ENCODE results near the gene APBB2. TPM values are rescaled to one million over a fixed set of nuclear protein-coding genes. Genes with fewer than 3 reads are reported as not detected.

APBB2 gene
- total and polyA plus RNA-seq, 2 experiments from 2014 or later, result 35.8 to 74.8 TPM

DNA sequence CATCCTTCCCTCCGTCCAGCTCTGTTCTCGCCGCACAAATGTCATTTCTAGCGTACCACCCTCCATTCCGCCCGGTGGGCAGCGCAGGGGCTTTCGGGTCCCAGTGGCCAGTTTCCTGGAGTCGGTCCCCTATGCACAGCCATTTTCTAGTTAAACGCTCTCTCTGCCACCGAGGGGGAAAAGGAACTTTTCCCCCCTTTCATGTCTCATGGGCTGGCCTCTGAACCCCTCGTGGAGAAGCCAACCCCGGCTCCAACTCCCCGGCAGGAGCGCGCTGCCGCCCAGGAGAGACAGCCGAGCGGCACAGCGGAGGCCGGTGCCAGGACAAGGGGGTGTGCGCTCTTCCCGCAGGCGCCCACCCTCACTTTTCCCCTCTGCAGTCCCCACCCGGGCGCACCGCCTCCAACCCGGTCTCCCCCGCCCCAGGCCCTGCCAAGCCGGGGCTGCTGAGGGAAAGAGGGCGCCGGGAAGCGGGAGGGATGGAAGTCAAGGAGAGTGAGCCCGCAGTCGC is 662 bp downstream of the APBB2 start (continued):
- TF ChIP-seq, protein P1, sequence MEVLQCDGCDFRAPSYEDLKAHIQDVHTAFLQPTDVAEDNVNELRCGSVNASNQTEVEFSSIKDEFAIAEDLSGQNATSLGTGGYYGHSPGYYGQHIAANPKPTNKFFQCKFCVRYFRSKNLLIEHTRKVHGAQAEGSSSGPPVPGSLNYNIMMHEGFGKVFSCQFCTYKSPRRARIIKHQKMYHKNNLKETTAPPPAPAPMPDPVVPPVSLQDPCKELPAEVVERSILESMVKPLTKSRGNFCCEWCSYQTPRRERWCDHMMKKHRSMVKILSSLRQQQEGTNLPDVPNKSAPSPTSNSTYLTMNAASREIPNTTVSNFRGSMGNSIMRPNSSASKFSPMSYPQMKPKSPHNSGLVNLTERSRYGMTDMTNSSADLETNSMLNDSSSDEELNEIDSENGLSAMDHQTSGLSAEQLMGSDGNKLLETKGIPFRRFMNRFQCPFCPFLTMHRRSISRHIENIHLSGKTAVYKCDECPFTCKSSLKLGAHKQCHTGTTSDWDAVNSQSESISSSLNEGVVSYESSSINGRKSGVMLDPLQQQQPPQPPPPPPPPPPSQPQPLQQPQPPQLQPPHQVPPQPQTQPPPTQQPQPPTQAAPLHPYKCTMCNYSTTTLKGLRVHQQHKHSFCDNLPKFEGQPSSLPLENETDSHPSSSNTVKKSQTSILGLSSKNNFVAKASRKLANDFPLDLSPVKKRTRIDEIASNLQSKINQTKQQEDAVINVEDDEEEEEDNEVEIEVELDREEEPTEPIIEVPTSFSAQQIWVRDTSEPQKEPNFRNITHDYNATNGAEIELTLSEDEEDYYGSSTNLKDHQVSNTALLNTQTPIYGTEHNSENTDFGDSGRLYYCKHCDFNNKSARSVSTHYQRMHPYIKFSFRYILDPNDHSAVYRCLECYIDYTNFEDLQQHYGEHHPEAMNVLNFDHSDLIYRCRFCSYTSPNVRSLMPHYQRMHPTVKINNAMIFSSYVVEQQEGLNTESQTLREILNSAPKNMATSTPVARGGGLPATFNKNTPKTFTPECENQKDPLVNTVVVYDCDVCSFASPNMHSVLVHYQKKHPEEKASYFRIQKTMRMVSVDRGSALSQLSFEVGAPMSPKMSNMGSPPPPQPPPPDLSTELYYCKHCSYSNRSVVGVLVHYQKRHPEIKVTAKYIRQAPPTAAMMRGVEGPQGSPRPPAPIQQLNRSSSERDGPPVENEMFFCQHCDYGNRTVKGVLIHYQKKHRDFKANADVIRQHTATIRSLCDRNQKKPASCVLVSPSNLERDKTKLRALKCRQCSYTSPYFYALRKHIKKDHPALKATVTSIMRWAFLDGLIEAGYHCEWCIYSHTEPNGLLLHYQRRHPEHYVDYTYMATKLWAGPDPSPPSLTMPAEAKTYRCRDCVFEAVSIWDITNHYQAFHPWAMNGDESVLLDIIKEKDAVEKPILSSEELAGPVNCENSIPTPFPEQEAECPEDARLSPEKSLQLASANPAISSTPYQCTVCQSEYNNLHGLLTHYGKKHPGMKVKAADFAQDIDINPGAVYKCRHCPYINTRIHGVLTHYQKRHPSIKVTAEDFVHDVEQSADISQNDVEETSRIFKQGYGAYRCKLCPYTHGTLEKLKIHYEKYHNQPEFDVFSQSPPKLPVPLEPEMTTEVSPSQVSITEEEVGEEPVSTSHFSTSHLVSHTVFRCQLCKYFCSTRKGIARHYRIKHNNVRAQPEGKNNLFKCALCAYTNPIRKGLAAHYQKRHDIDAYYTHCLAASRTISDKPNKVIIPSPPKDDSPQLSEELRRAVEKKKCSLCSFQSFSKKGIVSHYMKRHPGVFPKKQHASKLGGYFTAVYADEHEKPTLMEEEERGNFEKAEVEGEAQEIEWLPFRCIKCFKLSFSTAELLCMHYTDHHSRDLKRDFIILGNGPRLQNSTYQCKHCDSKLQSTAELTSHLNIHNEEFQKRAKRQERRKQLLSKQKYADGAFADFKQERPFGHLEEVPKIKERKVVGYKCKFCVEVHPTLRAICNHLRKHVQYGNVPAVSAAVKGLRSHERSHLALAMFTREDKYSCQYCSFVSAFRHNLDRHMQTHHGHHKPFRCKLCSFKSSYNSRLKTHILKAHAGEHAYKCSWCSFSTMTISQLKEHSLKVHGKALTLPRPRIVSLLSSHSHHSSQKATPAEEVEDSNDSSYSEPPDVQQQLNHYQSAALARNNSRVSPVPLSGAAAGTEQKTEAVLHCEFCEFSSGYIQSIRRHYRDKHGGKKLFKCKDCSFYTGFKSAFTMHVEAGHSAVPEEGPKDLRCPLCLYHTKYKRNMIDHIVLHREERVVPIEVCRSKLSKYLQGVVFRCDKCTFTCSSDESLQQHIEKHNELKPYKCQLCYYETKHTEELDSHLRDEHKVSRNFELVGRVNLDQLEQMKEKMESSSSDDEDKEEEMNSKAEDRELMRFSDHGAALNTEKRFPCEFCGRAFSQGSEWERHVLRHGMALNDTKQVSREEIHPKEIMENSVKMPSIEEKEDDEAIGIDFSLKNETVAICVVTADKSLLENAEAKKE (CRISPR knock-in tag; IDR thresholded peaks at IDR 0.05), result no peak
- TF ChIP-seq ZNF331 (CRISPR knock-in tag; IDR thresholded peaks at IDR 0.05; ENCODE audit: low read depth) (no peak), POLR2AphosphoS5 (IDR thresholded peaks at IDR 0.05; ENCODE audit: low read depth) (no peak), CREB1 (CRISPR knock-in tag; IDR thresholded peaks at IDR 0.05; ENCODE audit: low read depth) (no peak), EZH2 (IDR thresholded peaks at IDR 0.05; ENCODE audit: low read depth, unreplicated experiment) (no peak), JUNB (IDR thresholded peaks at IDR 0.05; ENCODE audit: unreplicated experiment) (no peak), STAT1 (IDR thresholded peaks at IDR 0.05; ENCODE audit: unreplicated experiment) (no peak), NANOG (IDR thresholded peaks at IDR 0.05; ENCODE audit: borderline replicate concordance) (no peak)
- TF ChIP-seq, protein P2, sequence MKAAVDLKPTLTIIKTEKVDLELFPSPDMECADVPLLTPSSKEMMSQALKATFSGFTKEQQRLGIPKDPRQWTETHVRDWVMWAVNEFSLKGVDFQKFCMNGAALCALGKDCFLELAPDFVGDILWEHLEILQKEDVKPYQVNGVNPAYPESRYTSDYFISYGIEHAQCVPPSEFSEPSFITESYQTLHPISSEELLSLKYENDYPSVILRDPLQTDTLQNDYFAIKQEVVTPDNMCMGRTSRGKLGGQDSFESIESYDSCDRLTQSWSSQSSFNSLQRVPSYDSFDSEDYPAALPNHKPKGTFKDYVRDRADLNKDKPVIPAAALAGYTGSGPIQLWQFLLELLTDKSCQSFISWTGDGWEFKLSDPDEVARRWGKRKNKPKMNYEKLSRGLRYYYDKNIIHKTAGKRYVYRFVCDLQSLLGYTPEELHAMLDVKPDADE (IDR thresholded peaks at IDR 0.05), result no peak
